DMS 273 (cell line): ENCODE data around the gene RPL32.
A peak's percentile ranks its signal among the peaks of the same experiment; 100 is the strongest.

ENCODE experiments used
- DNase-seq: peaks from one replicate; lab custom pipeline; 2025; ENCODE audit not compliant: unreplicated experiment; lab: John Stamatoyannopoulos, UW

The RPL32 gene

GRCh38 chr3:12833222-12834161 lies 7.9 kb downstream of the RPL32 start:
- DNase-seq: peak; percentile 53

GRCh38 chr3:12832350-12833221 lies 8.8 kb downstream of the RPL32 start:
- DNase-seq: peak; percentile 57

- peak; percentile 44 for DNase-seq
These were observed 10.0 kb downstream of the RPL32 start for GRCh38 chr3:12831301-12831866.

- DNase-seq: peak; percentile 41
These were observed 10.6 kb downstream of the RPL32 start for GRCh38 chr3:12830785-12831156.

- peak; percentile 41 for DNase-seq
These were observed 11.2 kb downstream of the RPL32 start for GRCh38 chr3:12829886-12830784.

GRCh38 chr3:12829404-12829803 lies 12.0 kb downstream of the RPL32 start:
- no peak for DNase-seq

- DNase-seq: no peak
These were observed 12.6 kb downstream of the RPL32 start for GRCh38 chr3:12828751-12829150.

- DNase-seq: peak; percentile 42
These were observed 16.2 kb downstream of the RPL32 start for GRCh38 chr3:12825156-12825555.

GRCh38 chr3:12824299-12824698 lies 17.1 kb downstream of the RPL32 start:
- DNase-seq: no peak

- peak; percentile 24 for DNase-seq
These were observed 18.5 kb downstream of the RPL32 start for GRCh38 chr3:12822725-12823373.

GRCh38 chr3:12818773-12819172 lies 22.6 kb downstream of the RPL32 start:
- DNase-seq: no peak

- DNase-seq: no peak
These were observed 23.1 kb downstream of the RPL32 start for GRCh38 chr3:12818273-12818672.

- peak; percentile 17 for DNase-seq
These were observed 24.0 kb downstream of the RPL32 start for GRCh38 chr3:12817343-12817710.

GRCh38 chr3:12816521-12817342 lies 24.6 kb downstream of the RPL32 start:
- DNase-seq: no peak

GRCh38 chr3:12815719-12816118 lies 25.6 kb downstream of the RPL32 start:
- DNase-seq: no peak

GRCh38 chr3:12815078-12815477 lies 26.3 kb downstream of the RPL32 start:
- no peak for DNase-seq

- no peak for DNase-seq
These were observed 27.4 kb downstream of the RPL32 start for GRCh38 chr3:12813967-12814366.

- no peak for DNase-seq
These were observed 28.6 kb downstream of the RPL32 start for GRCh38 chr3:12812812-12813211.

- DNase-seq: peak; percentile 69
These were observed 30.4 kb downstream of the RPL32 start for GRCh38 chr3:12810961-12811360.
